Measurements from ENCODE around the gene USF3.
A peak's percentile ranks its signal among the peaks of the same experiment; 100 is the strongest.

USF3 gene

GRCh38 chr3:113695786-113696645 lies at the start of gene USF3:
Gene USF3 (minus strand): TSS chr3:113696642. CDS start chr3:113674878, 21,764 bp downstream.
- no peak for TF ChIP-seq NFIC (IDR thresholded peaks at IDR 0.05)
- 0 out of 2 replicates have a peak, but pooled peaks have one; percentile 19 for TF ChIP-seq MAX (IDR thresholded peaks at IDR 0.05)
- peak; percentile 34; the same call in 1 of the 2 replicates for TF ChIP-seq TAF1 (IDR thresholded peaks at IDR 0.05; ENCODE audit: low read depth)
- no peak for TF ChIP-seq USF1 (IDR thresholded peaks at IDR 0.05)
- TF ChIP-seq EGR1 (IDR thresholded peaks at IDR 0.05): 0 out of 2 replicates have a peak, but pooled peaks have one; percentile 41
- peak; percentile 70 for TF ChIP-seq ZBTB7A (IDR thresholded peaks at IDR 0.05; ENCODE audit: low read depth)

GRCh38 chr3:113745756-113746547 lies 49.5 kb upstream of the USF3 start, which contains the start of gene NAA50:
Gene NAA50 (minus strand): TSS chr3:113746249. CDS start chr3:113745949, 300 bp downstream.
- peak; percentile 87 for TF ChIP-seq YY1 (IDR thresholded peaks at IDR 0.05; ENCODE audit: low read depth)
- TF ChIP-seq ZBTB7A (IDR thresholded peaks at IDR 0.05; ENCODE audit: low read depth): peak; percentile 59; the same call in 1 of the 2 replicates
- no peak for TF ChIP-seq TEAD4 (IDR thresholded peaks at IDR 0.05)
- 0 out of 2 replicates have a peak, but pooled peaks have one; percentile 34 for TF ChIP-seq CEBPB (IDR thresholded peaks at IDR 0.05)
- peak; percentile 88; the same call in 1 of the 2 replicates for TF ChIP-seq MAX (IDR thresholded peaks at IDR 0.05)
- no peak for TF ChIP-seq USF1 (IDR thresholded peaks at IDR 0.05)
- TF ChIP-seq EGR1 (IDR thresholded peaks at IDR 0.05): peak; percentile 10; the same call in 1 of the 2 replicates
- peak; percentile 39 for TF ChIP-seq TAF1 (IDR thresholded peaks at IDR 0.05; ENCODE audit: low read depth)

GRCh38 chr3:113744941-113745755 lies 48.7 kb upstream of the USF3 start:
- TF ChIP-seq TCF12 (IDR thresholded peaks at IDR 0.05; ENCODE audit: low read depth) (0 out of 2 replicates have a peak, but pooled peaks have one; percentile 8), NFIC (IDR thresholded peaks at IDR 0.05) (no peak), RAD21 (IDR thresholded peaks at IDR 0.05; ENCODE audit: low read depth) (peak; percentile 51), USF1 (IDR thresholded peaks at IDR 0.05) (no peak), TEAD4 (IDR thresholded peaks at IDR 0.05) (no peak), EP300 (IDR thresholded peaks at IDR 0.05; ENCODE audit: borderline replicate concordance) (no peak), EGR1 (IDR thresholded peaks at IDR 0.05) (no peak), CREB1 (IDR thresholded peaks at IDR 0.05; ENCODE audit: low read depth) (no peak), ZBTB7A (IDR thresholded peaks at IDR 0.05; ENCODE audit: low read depth) (no peak)

- TF ChIP-seq NFIC (IDR thresholded peaks at IDR 0.05) (no peak), ZBTB7A (IDR thresholded peaks at IDR 0.05; ENCODE audit: low read depth) (no peak), FOXM1 (IDR thresholded peaks at IDR 0.05; ENCODE audit: borderline replicate concordance, low read depth) (no peak), EP300 (IDR thresholded peaks at IDR 0.05; ENCODE audit: borderline replicate concordance) (no peak), RAD21 (IDR thresholded peaks at IDR 0.05; ENCODE audit: low read depth) (no peak), USF1 (IDR thresholded peaks at IDR 0.05) (no peak), TAF1 (IDR thresholded peaks at IDR 0.05; ENCODE audit: low read depth) (no peak), TEAD4 (IDR thresholded peaks at IDR 0.05) (no peak), YY1 (IDR thresholded peaks at IDR 0.05; ENCODE audit: low read depth) (no peak)
Measured at GRCh38 chr3:113743006-113743630, 46.7 kb upstream of the USF3 start.

- TF ChIP-seq TCF12 (IDR thresholded peaks at IDR 0.05; ENCODE audit: low read depth): no peak
- no peak for TF ChIP-seq REST (IDR thresholded peaks at IDR 0.05; ENCODE audit: low read depth)
- TF ChIP-seq USF1 (IDR thresholded peaks at IDR 0.05): no peak
- no peak for TF ChIP-seq CEBPB (IDR thresholded peaks at IDR 0.05)
- no peak for TF ChIP-seq TAF1 (IDR thresholded peaks at IDR 0.05; ENCODE audit: low read depth)
- no peak for TF ChIP-seq EGR1 (IDR thresholded peaks at IDR 0.05)
- TF ChIP-seq RAD21 (IDR thresholded peaks at IDR 0.05; ENCODE audit: low read depth): no peak
- TF ChIP-seq EP300 (IDR thresholded peaks at IDR 0.05; ENCODE audit: borderline replicate concordance): no peak
- no peak for TF ChIP-seq FOXM1 (IDR thresholded peaks at IDR 0.05; ENCODE audit: borderline replicate concordance, low read depth)
- no peak for TF ChIP-seq NFIC (IDR thresholded peaks at IDR 0.05)
- TF ChIP-seq MAX (IDR thresholded peaks at IDR 0.05): no peak
- TF ChIP-seq CREB1 (IDR thresholded peaks at IDR 0.05; ENCODE audit: low read depth): no peak
- no peak for TF ChIP-seq YY1 (IDR thresholded peaks at IDR 0.05; ENCODE audit: low read depth)
- TF ChIP-seq ZBTB7A (IDR thresholded peaks at IDR 0.05; ENCODE audit: low read depth): no peak
- no peak for TF ChIP-seq TEAD4 (IDR thresholded peaks at IDR 0.05)
Measured at GRCh38 chr3:113741620-113742019, 45.2 kb upstream of the USF3 start.

Measured in Ishikawa (cell line).